H1 (cell line): Measurements from ENCODE around the gene ABCA9. TPM values are rescaled to one million over a fixed set of nuclear protein-coding genes. Genes with fewer than 3 reads are reported as not detected.

Experiments
- CHD1 ChIP-seq: IDR thresholded peaks from 2 replicates; pipeline ENCODE4 v1.6.1; 2012; ENCODE audit warnings: low read depth, low read length, improper control_type of control experiment
- KDM5A ChIP-seq: fragments of 200-600 bp; IDR thresholded peaks from 2 replicates; pipeline ENCODE4 v1.7.1; 2012; ENCODE audit warnings: mild to moderate bottlenecking, low read length, inconsistent platforms, mixed read lengths
- NRF1 ChIP-seq: IDR thresholded peaks from 2 replicates; pipeline ENCODE4 v1.6.1; 2011; ENCODE audit warnings: mild to moderate bottlenecking, low read depth, low read length, improper control_type of control experiment
- POLR2AphosphoS5 ChIP-seq: IDR thresholded peaks from 2 replicates; pipeline ENCODE4 v1.6.1; 2011; ENCODE audit warnings: low read depth, low read length
- RNF2 ChIP-seq: fragments of 200-900, 300-1000 bp; sonication (generic); IDR thresholded peaks from 2 replicates; pipeline ENCODE4 v1.7.1; 2016; ENCODE audit warnings: borderline replicate concordance, low read depth, mild to moderate bottlenecking, antibody characterized with exemption, low read length; ENCODE audit not compliant: poor library complexity, severe bottlenecking; ENCODE audit errors: missing control alignments
- RXRA ChIP-seq: IDR thresholded peaks from 2 replicates; pipeline ENCODE4 v1.6.1; 2011; ENCODE audit warnings: low read depth, mild to moderate bottlenecking, low read length, moderate library complexity; ENCODE audit not compliant: insufficient read depth
- SIRT6 ChIP-seq: IDR thresholded peaks from one replicate; pipeline ENCODE4 v1.7.1; 2012; ENCODE audit warnings: low read length, inconsistent platforms
- TEAD4 ChIP-seq: IDR thresholded peaks from 2 replicates; pipeline ENCODE4 v1.6.1; 2012; ENCODE audit warnings: low read depth, low read length, inconsistent platforms, mixed read lengths
- polyA plus RNA-seq, 7 experiments: library from polyadenylated mRNA; depleted of rRNA in 3 of 7; stranded (reverse) in 5 of 7; unstranded in 2 of 7; fragments of >200 nt in 5 of 7; fragments of 200-250 nt in 2 of 7; gene quantifications; 1 replicate in 5 of 7; 2 replicates in 1 of 7; 4 replicates in 1 of 7; pipeline versions ENCODE4 v1.2.1 to v1.2.3, GENCODE V29; 2011 to 2013; ENCODE audit warnings: missing spikeins in 2 of 7, mixed read lengths in 2 of 7
- total RNA-seq: library from RNA; stranded (reverse); fragmentation: NEBNext Ultra II Directional; extraction: Animal tissue kit (Norgen Biotek cat#: 25700); gene quantifications from 2 replicates; pipeline ENCODE4 v1.2.1, GENCODE V29; 2021

The ABCA9 gene
- total and polyA plus RNA-seq, 2 of the 8 experiments (the other 6 are each of a cell fraction or from before 2014, with no cell fraction given), result not detected

GRCh38 chr17:69031839-69032238 is 28.9 kb downstream of the ABCA9 start (continued):
- TF ChIP-seq RXRA (no peak), SIRT6 (no peak), CHD1 (no peak), NRF1 (no peak), RNF2 (no peak), POLR2AphosphoS5 (no peak), KDM5A (no peak), TEAD4 (no peak)
